Measurements from ENCODE around the gene ZNF485.
"Not testable (repeated sequence)": the region's sequence is repeated elsewhere in the genome, so short reads cannot be mapped to it uniquely, and the experiment has no call there.

Gene ZNF485

DNA sequence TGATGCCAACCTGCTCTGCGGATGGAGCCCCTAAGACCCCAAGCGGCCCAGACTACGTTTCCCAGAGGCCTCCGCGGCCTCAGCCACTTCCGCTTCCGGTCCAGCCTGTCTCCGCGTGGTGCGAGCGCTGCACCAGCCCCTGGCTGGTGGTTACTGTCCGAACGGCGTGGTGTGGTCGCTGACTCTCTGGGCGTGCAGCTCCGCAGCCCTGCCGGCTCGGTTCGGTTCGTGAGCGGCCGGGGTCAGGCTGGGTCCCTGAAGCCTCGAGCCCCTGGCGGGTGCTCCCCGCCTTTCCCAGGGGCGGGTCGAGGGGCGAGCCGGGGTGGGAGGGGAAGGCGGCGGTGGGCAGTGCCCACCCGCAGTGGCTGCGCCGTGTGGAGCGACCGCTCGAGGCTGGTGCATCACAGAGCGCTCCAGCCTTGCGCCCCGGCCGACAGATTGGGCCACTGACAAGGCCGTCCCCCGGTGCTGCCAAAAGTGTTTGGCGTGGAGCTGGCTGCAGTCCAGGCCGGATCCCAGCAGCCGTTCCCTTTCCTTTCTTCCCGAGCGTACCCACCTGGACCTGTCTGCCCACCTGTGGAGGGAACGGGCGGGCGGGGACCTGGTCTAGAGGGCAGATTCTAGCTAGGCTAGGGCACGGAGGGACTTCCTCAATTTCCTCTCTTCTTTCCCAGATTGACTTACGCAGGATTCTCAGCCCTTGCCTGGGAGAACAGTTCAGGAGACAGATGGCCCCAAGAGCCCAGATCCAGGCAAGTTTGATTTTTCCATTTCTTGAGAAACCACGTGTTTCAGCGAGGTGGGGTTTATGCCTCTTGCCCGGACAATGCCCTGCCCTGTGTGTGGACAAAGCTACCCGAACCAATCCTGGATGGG, at the start of gene ZNF485:
Gene ZNF485, plus strand, starts transcription at position 116 of the 876 bp plus-strand sequence. Its CDS starts 613 bp downstream, at position 729.
- DNase-seq, result peak; percentile 65

DNA sequence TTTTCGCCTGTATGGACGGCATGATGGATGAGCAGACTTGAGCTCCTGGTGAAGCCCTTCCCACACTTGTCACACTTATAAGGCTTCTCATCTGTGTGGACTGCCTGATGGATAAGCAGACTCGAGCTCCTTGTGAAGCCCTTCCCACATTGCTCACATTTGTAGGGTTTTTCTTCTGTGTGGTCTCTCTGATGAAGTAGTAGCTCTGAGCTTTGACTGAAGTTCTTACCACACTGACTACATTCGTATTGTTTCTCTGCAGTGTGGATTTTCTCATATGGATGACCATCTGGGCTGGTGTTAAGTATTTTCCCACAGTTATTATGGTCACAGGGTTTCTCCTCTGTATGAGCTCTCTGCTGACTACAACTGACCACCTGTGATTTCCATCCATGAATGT, 49.0 kb upstream of the ZNF485 start:
- DNase-seq, result no peak

DNA sequence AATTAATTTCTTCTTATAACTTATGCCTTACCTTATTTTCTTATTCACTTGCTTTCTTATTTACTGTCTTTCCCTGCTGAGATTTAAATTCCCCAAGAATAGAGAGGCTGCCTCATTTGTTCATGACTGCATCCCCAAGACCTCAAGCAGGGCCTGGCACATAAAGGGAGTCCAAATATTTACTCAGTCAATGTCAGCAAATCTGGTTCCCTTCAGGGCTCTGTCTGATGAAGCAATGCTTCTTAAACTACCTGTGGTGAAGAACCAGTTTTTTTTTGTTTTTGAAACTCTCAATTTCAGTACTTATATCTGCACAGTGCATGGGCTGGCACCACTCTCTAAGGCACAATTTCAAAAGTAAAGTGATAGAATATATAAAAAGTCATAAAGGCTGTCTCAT, 36.6 kb upstream of the ZNF485 start:
- no peak for DNase-seq

DNA sequence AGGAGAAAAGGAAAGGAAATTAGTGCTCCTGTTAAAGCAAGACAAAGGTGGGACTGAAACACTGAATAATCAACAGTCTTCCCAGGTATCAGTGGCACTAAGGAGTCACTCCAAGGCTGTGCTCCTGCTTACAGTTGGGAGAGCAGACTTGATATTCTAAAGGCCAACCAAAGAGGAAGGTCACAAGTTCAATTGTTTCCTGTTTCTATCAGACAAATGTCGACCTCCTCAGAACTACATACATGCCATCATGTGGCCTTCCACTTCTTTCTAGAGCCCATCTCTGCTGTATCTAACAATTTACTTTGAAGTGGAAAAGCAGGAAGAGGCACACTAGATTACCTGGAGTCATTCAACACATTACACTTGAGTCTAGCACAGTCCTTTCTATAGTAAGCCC, 35.3 kb upstream of the ZNF485 start:
- DNase-seq, result no peak

DNA sequence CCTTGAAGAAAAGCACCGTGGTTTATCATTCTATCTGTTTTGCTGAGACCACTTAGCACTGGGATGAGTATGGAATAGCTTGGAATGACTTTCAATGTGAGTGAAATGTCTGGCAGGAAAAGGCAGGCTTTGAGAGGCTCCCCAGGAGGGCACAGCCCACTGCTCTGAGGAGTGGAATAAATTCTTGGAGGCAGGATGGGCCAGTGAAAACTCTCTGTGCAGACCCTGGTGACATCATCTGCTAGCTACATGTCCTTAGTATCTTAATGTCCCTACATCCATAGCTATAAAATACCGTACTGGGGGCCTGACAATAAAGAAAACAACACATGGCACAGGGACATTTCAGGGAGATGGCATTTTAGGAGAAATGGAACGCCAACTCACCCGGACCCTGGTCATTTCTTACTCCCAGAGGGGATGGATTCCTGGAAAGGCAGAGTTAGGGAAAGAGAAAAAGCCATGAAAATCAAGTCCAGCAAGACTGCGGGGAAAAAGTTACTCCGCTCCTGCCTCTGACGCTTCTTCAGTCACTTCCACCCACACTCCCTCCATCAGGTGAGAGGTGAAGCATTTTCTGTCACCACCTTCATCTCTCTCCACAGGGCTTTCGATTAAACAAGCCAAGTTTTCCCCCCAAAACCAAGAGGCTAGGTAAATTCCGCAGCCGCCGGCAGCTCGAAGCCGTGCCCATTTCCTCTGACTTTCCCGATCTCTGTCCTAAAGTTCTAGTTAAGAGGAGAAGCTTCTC, 32.8 kb upstream of the ZNF485 start:
- DNase-seq, result peak; percentile 15

DNA sequence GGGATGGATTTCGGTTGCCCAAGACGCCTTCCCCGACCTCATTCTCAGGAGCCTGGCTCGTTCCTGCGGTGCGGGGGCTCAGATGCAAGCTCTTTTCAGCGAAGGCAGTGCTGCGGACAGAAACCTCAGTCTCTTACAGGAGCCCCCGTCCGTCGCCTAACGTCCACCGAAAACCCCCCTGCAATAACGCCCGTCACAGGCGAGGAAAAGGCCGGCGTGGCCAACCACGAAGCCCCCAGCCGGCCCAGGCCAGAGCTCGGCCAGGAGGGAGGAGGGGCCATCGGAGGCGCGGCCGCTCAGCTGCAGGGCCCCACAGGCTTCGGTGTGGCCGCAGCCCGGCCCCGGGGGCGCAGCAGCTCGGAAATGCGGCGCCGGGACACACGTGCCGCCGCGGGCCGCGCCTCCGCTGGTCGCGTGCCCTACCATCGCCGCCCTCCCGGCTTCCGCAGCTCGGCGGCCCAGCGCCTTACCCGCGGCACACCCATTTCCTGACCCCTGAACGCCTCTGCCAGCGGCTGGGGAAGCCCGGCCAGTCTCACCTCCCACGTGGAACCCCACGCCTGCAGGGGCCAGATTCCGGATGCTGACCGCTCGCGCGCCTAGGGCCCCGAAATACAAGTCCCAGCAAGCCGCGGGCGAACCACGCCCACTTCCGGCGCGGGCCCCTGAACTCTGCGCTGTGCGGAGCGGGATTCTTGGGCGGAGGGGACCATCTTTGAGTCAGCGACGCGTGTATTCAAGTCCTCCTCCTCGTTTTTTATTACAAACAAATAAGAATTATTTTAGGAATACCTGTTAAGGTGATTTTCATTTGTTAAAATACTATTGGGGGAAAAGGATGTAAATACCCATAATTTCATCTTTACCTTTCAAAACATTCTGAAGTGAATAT, 32.0 kb upstream of the ZNF485 start, which contains the start of gene ZNF239:
Gene ZNF239, minus strand, starts transcription at position 616 of the 892 bp plus-strand sequence. CDS start 16,537 bp downstream, outside the sequence.
- peak; percentile 88 for DNase-seq

DNA sequence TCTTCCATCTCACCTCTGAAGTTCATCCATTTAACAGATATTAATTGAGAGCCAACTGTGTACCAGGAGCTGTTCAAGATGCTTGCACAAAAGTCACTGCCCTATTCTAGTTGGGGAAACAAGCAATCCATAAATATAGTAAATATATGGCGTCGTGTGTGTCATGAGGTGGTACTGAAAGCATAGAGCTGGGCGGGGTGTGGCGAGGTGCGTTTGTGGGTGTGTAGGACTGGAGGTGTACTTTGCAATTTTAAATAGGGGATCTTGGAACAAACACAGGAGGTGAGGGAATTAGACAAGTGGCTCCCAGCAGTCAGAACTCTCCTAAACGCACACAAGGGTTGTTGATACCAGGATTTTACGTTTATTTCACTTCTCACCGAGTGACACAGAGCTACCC, 31.3 kb upstream of the ZNF485 start:
- no peak for DNase-seq

DNA sequence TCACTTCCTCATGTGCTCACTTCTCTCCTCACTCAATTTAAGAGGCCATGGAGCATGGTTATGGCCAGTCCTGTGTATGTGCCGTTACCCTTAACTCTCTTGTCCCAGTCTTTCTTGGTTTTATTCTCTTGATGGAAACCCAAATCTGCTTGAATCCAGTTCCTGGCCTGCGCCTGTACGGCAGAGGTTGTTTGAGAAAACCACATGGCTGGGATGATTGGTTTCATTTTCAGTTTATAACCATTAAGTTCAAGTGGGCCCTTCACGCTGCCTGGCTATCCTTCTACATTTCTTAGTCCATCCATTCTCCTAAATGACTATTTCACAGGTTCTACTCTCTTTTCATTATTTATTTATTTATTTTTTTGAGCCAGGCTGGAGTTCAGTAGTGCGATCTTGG, 30.2 kb upstream of the ZNF485 start:
- no peak for DNase-seq

DNA sequence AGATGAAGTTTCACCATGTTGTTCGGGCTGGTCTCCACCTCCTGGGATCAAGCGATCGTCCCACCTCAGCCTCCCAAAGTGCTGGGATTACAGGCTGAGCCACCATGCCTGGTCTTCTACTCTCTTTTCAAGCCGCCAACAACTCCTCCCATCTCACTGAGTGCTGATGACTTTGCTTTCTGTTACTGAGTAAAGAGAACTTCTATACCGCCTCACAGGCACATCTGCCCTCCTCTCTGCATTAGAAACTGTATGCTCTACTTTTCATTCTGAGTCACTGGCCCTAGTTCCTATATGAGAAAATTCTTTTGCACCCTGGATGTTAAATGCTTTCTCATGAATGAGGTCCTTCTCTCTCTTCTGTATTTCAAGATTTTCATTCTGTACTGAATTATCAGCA, 29.7 kb upstream of the ZNF485 start:
- DNase-seq, result no peak

DNA sequence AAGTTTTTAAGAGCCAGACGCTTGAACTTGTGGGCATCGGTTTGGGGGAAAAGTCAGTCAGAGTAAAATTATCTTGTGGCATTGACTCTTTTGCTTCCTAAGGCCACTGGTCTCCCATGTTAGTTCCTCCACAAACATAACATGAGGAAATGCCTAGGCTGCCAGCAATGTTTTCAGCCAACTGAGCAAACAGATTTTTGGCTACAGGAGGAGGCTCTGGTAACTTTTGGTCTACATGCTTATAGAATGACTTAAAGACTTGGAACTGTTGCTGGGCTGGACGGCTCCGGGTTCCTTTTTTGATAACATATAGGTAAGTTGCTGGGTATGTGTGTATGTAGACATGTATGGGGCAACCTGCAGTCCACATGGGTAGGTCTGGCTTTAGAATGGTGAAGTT, 22.2 kb upstream of the ZNF485 start:
- no peak for DNase-seq

DNA sequence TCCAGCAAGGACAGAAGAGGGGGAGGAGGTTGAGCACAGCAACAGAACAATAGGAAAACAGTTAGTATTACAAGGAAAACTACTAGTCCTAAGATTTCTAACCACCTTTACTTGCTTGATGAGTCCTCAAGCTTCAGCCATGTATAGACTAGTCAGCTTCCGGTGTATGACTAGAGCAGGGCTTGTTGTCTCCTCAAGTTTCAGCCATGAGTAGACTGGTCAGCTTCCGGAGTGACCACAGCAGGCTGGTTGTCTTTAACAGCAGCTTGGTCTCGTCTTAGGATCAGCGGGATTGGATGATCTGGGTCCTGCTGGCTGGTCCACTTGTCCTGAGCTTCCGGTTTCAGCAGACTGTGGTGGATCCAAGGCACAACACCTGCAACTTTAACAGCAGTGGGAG, 21.2 kb upstream of the ZNF485 start:
- no peak for DNase-seq

DNA sequence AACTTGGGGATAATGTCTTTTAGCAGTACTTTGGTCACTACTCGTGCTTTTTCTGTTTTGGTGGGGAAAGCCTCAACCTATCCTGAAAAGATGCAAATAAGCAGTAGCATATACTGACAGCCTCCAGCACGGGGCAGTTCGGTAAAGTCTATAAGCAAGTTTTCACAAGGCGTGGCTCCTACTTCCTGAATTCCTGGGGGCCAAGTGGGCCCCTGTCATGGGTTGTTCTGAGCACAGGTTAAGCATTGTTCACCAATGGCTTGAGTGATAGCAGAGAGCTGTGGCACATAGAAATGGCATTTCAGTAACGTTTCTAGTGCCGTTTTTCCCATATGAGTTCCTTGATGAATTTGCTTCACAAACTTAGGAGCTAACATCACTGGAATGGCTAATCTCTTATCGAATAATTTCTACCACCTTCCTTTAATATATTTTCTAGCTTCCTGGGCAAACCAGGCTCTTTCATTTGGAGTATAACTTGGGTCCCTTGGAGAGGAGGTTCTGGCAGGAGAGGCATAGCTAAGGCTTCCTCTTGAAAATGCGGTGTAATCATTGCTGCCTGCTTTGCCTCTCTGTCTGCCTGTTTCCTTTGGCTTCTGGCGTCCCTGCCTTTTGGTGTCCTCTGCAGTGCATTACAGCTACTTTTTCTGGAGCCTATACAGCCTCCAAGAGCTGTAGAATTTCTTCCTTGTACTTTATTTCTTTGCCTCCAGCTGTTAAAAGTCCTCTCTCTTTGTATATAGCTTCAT, 20.1 kb upstream of the ZNF485 start:
- no peak for DNase-seq

DNA sequence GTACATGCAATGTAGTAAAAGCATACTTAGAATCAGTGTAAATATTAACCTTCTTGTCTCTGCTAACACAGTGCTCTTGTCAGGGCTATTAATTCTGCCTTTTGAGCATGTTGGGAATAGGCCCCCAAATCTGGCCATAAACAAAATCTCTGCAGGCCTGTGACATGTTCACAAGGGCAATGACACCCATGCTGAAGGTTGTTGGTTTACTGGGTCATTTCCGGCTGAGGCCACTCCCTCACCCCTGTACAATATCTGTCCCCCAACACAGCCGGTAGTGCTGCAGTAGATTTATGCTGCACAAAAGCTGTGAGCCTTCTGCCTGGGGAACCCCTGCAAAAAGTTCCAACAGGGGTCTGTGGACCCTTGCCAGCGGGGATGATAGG, 19.5 kb upstream of the ZNF485 start:
- DNase-seq, result not testable (repeated sequence)

DNA sequence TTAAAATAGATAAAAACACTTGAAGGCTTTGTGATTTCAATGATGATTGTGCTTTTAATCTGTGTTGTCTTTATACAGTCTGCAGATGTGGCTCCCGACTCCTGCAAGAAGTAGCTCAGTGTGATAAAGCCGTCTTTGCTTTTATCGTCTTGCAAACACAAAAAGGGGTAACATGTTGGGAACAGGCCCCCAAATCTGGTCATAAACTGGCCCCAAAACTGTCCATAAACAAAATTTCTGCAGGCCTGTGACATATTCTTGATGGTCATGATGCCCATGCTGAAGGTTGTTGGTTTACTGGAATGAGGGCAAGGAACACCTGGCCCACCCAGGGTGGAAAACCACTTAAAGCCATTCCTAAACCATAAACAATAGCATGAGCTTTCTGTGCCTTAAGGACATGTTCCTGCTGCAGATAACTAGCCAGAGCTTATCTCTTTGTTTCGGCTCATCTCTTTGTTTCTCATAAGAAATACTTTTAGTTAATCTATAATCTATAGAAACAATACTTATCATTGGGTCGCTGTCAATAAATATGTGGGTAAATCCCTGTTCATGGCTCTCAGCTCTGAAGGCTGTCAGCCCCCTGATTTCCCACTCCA, 14.8 kb upstream of the ZNF485 start:
- no peak for DNase-seq

DNA sequence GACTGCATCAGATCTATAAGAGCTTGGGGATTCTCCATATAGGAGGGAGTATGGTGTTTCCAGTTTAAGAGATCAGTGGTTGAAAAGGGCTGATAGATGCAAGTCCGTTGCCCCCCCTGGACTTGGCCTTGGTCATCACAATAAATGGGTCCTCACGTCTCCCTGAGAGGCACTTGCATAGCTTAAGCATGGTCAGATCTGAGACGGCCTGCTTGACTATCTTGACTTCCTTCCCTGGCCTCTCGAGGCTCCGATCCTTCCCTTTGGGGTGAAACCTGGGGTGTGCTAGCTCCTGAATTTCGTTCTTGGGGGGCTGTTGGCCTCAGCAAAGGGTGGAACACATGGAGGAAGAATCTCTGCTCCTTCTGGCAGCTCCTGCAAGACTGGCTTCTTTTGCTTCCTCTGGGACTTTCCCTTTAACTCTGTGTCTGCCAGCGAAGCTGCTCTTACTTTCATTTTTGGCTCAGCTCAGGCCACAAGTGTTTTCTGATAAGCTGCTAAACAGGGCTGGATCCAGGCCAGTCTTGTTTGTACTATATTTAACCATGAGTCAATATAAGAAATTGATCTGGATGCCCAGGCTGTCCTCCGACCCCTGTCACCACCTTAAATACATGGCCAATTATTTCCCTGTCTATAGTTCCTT, 11.2 kb upstream of the ZNF485 start:
- peak; percentile 29 for DNase-seq

DNA sequence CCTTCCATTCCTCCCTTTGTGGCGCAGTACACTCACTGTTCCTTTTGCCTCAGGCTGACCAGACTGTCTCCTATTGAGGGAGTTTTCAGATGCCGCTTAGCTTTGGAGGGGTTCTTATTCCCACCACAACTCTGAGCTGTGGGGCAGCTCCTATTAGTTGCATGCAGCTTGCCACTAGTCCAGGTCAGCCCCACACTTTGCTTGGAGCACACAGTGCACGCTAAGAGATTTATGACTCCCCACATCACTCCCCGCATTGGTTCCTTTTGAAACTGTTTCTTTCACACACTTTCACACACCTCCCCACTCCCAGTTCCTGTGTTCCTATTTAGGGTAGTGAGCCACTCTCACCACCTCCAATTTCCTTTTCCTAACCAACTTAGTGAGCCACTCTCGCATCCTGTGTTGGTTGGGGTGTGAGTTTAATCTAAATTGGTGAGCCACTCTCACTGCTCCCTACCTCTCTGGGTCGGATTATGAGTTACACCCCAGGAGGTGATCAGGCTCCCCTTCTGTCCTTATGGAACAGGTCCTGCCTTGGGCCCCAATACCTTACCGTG, 10.4 kb upstream of the ZNF485 start:
- DNase-seq, result peak; percentile 0

DNA sequence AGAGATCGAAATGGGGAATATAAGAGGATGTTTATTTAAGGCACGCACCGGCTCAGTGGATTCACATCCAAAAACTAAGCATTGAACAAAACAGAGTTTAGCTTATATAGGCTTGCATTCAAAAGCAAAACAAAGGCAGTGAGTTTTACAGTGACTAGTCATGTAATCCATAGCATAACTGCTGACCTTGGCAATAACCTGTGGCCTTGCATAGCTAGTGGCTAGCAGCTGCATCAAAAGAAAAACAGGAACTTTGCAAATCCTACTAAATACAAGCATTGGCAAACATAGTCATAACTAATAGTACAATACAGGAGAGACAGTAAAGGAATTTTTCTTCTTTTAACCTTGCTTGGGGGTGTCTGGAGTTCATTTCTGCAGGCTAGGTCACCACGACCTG, 9.7 kb upstream of the ZNF485 start:
- no peak for DNase-seq

DNA sequence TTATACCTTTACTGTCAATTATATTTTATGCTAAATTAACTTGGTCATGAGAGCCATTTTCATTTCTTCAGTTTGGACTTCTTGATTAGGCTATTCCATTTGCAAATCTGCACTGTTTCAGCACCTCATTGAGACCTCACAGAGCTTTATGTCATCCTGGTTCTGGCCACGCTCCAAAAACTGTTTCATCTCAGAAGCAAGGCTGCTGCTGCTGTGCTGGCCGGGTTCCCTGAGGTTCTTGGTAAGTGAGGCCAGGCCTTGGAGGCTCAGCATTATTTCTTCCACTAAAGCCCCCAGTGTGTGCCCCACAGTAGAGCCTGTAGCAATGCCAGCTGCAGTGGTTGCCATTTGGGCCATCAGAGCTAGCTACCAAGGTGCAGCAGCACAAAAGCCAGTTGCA, 7.8 kb upstream of the ZNF485 start:
- DNase-seq, result peak; percentile 52

DNA sequence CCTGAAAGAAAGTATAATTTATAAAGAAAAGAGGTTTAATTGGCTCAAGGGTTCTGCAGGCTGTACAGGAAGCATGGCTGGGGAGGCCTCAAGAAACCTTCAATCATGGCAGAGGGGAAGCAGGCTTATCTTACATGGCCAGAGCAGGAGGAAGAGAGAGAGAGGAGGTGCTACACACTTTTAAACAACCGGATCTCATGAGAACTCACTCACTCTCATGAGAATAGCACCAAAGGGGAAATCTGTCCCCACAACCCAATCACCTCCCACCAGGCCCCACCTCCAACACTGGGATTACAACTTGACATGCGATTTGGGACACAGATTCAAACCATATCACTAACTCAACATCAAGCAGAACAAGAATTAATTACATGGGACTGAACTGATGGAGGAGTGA, 6.9 kb upstream of the ZNF485 start:
- no peak for DNase-seq

DNA sequence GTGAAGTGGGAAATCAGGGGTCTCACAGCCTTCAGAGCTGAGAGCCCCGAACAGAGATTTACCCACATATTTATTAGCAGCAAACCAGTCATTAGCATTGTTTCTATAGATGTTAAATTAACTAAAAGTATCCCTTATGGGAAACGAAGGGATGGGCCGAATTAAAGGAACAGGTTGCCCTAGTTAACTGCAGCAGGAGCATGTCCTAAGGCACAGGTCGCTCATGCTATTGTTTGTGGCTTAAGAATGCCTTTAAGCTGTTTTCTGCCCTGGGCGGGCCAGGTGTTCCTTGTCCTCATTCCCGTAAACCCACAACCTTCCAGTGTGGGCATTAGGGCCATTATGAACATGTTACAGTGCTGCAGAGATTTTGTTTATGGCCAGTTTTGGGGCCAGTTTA, 4.7 kb upstream of the ZNF485 start:
- not testable (repeated sequence) for DNase-seq

DNA sequence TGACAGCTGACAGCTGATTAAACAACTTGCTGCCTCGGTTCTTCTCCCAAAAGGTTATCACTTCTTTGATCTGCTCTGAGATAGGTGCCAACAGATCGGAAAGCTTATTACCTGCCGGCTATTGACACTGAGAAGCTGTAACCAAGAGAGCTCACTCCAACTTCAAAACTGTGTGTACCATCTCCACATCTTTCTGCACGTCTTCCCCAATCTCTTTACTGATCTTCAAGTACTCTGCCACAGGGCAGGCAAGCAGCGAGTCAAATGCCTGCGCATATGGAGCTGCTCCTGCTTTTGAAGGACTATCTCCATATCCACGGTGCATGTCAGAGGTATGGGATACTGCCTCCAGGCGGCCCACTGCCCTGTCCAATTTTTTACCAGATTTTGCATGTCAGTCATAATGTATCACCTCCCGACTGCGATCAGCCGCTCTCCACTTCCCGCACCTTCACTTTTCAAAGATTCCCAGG, 352 bp upstream of the ZNF485 start:
- no peak for DNase-seq

All from fibroblast of upper back skin (primary cell).